Mesendoderm (in vitro differentiated cells): Measurements from ENCODE around the gene SPRING1.

Experiments used
- DNase-seq: peaks from one replicate; pipeline ENCODE4 v3.0.0; 2013
- H2AK5ac ChIP-seq: 2 replicates; pipeline ENCODE4 v1.6.1; 2013; ENCODE audit warnings: low read length, inconsistent platforms
- H2BK120ac ChIP-seq: 2 replicates; pipeline ENCODE4 v1.6.1; 2013; ENCODE audit warnings: low read depth, mild to moderate bottlenecking, low read length, moderate library complexity, mixed read lengths
- H2BK15ac ChIP-seq: replicated peaks from 2 replicates; pipeline ENCODE4 v1.6.1; 2013; ENCODE audit warnings: low read depth, mild to moderate bottlenecking, moderate library complexity
- H2BK5ac ChIP-seq: 2 replicates; pipeline ENCODE4 v1.6.1; 2013; ENCODE audit warnings: low read length, inconsistent platforms
- H3K18ac ChIP-seq: 2 replicates; pipeline ENCODE4 v1.6.1; 2013; ENCODE audit warnings: mild to moderate bottlenecking, low read length, mixed read lengths
- H3K23ac ChIP-seq: one replicate; pipeline ENCODE4 v1.6.1; 2013; ENCODE audit warnings: low read length
- H3K27ac ChIP-seq: 2 replicates; pipeline ENCODE4 v1.5.1; 2013; ENCODE audit warnings: low read depth, mild to moderate bottlenecking, inconsistent platforms, low read length, moderate library complexity
- H3K27me3 ChIP-seq: 2 replicates; pipeline ENCODE4 v1.6.1; 2013; ENCODE audit warnings: low read length, control low read depth, mild to moderate bottlenecking, inconsistent platforms; ENCODE audit not compliant: insufficient read depth, poor library complexity
- H3K36me3 ChIP-seq: 2 replicates; pipeline ENCODE4 v1.6.1; 2013; ENCODE audit warnings: low read length, inconsistent platforms; ENCODE audit not compliant: control insufficient read depth, insufficient read depth
- H3K4ac ChIP-seq: one replicate; pipeline ENCODE4 v1.6.1; 2013; ENCODE audit warnings: low read depth, mild to moderate bottlenecking, low read length, moderate library complexity
- H3K4me1 ChIP-seq: 2 replicates; pipeline ENCODE4 v1.6.1; 2013; ENCODE audit warnings: low read depth, low read length, inconsistent platforms; ENCODE audit not compliant: control insufficient read depth
- H3K4me2 ChIP-seq: 2 replicates; pipeline ENCODE4 v1.6.1; 2013; ENCODE audit warnings: low read length
- H3K4me3 ChIP-seq: 2 replicates; pipeline ENCODE4 v1.5.1; 2013; ENCODE audit warnings: mild to moderate bottlenecking, low read length
- H3K56ac ChIP-seq: one replicate; pipeline ENCODE4 v1.6.1; 2013; ENCODE audit warnings: low read length
- H3K79me1 ChIP-seq: 2 replicates; pipeline ENCODE4 v1.6.1; 2013; ENCODE audit warnings: low read length, inconsistent platforms
- H3K79me2 ChIP-seq: 2 replicates; pipeline ENCODE4 v1.6.1; 2013; ENCODE audit warnings: mild to moderate bottlenecking, low read length; ENCODE audit not compliant: control insufficient read depth, insufficient read depth
- H3K9ac ChIP-seq: 2 replicates; pipeline ENCODE4 v1.6.1; 2013; ENCODE audit warnings: low read length, inconsistent platforms
- H4K5ac ChIP-seq: one replicate; pipeline ENCODE4 v1.6.1; 2013; ENCODE audit warnings: low read length
- H4K8ac ChIP-seq: one replicate; pipeline ENCODE4 v1.6.1; 2013; ENCODE audit warnings: low read depth, mild to moderate bottlenecking, control low read depth, low read length, moderate library complexity
- WGBS: extraction: QIAGEN DNeasy Blood & Tissue Kit; methylation state at CpG from one replicate; pipeline ENCODE4 v1.1.7; 2013; ENCODE audit warnings: low lambda C conversion rate, missing lambda C conversion rate; ENCODE audit not compliant: insufficient coverage; ENCODE audit errors: extremely low coverage; 5-methylcytosine and 5-hydroxymethylcytosine counted together

SPRING1 gene

DNA sequence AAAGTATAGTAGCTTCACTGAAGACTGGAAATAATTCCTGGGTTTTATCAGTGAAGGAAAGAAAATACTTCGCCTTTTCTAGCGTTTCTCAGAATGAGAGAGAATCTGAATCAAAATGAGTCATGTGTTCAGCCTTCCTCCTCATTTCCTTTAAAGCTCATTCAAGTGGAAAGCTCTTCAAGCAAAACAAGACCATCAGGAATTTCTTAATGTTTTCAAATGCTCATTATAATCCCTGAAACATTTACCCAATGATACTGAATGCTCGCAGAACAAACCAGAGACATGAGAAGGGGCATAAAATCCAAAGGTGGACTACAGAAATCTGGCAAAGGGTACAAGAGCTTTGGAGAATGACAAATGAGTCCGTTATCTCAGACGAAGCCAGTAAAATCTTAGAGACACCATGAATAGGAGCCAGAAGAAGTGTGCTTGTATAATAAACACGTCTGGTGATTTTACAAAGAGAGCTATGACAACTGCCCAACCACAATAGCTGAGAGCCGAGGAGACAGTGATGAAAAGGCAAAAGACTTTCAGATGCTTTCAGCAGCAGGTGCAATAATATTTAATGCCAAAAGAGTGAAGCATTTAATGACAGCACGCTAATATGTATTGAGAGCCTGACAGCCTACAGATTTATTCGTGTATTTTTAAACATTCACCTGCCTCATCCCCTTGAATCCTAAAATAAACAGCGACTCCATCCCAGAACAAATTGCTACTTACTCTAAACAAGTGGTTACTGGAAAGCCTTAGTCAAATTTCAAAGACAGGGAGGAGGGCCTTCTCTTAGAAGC lies 19.0 kb downstream of the SPRING1 start:
- no peak for DNase-seq
- Histone ChIP-seq H3K4me1 (peaks cover 2% of the 10 kb centered on the region), H3K27ac (no peak overlapping the region)

DNA sequence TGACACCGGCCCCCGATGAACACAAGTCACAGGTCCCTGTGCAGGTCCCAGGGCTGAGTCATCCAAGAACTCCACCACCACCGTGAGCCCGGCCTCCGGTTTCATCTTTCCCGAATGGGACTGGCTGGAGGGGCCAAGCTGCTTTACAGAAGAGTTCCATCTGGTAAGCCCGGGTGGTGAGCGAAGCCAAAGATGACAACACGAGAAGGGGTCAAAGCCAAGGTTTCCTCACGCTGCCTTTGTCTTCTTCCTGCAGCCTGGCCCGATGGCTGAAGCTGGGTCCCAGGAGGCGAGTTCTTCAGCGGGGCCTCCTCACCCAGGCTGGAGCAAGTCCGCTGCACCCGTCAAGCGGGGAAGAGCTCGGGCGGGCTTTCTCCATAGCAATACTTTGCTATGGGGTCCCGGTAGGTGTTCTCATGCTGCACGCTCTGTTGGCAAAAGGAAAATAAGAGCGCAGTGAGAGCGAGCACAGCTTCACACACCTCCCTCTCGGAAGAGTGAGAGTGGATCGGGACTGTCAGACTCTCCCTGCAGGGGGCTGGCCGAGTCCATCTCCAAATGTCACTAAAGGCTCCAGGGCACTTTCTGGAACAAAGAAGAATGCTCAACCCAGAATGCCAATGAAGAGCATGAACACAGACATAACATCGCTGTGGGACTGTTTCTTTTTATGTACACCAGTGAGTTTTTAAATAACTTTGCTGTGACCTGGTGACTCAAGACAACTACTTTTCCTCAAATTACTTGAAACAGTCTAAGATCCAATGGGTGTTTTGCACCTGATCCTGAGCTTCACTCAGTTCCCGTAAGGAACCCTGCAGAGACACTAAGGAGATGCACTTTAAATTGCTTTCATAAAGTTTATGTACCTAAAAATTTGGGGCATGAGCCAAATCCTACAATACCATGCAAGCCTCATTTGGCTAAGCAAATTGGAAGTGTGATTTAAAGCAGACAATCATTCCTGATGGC lies 20.1 kb downstream of the SPRING1 start:
- no peaks in the 10 kb centered on the region for H3K79me2 ChIP-seq
- H3K4me2 ChIP-seq = no peak overlapping the region
- H3K79me1 ChIP-seq = peaks cover 2% of the 10 kb centered on the region
- peaks cover 2% of the 10 kb centered on the region for H3K4me1 ChIP-seq
- peaks cover 1% of the 10 kb centered on the region for H3K36me3 ChIP-seq
- no peak overlapping the region for H3K56ac ChIP-seq
- H4K5ac ChIP-seq = no peak overlapping the region
- WGBS = no CpG with 5 or more reads among the region's 27 CpGs
- H3K27ac ChIP-seq = no peak overlapping the region
- no peak overlapping the region for H2BK5ac ChIP-seq
- no peak overlapping the region for H3K9ac ChIP-seq
- H4K8ac ChIP-seq = no peak overlapping the region
- H2BK120ac ChIP-seq = no peak overlapping the region
- no peak overlapping the region for H3K4me3 ChIP-seq
- no peak overlapping the region for H2BK15ac ChIP-seq
- no peak overlapping the region for H3K23ac ChIP-seq
- peak; percentile 39 for DNase-seq
- no peaks in the 10 kb centered on the region for H3K27me3 ChIP-seq
- H3K18ac ChIP-seq = no peak overlapping the region
- H2AK5ac ChIP-seq = no peak overlapping the region
- no peak overlapping the region for H3K4ac ChIP-seq

More for the DNA sequence above, 19.0 kb downstream of the SPRING1 start:
- peaks cover 2% of the 10 kb centered on the region for H3K79me1 ChIP-seq
- H3K79me2 ChIP-seq = no peaks in the 10 kb centered on the region
- H3K4me3 ChIP-seq = no peak overlapping the region
- peaks cover 1% of the 10 kb centered on the region for H3K36me3 ChIP-seq
- no peak overlapping the region for H3K23ac ChIP-seq
- no peak overlapping the region for H3K4ac ChIP-seq
- H3K18ac ChIP-seq = no peak overlapping the region
- no peak overlapping the region for H3K9ac ChIP-seq
- H2BK120ac ChIP-seq = no peak overlapping the region
- H3K56ac ChIP-seq = no peak overlapping the region
- no peak overlapping the region for H3K4me2 ChIP-seq
- no peak overlapping the region for H4K5ac ChIP-seq
- H2AK5ac ChIP-seq = no peak overlapping the region
- no peaks in the 10 kb centered on the region for H3K27me3 ChIP-seq
- no peak overlapping the region for H2BK5ac ChIP-seq
- WGBS = no CpG with 5 or more reads among the region's 10 CpGs
- no peak overlapping the region for H4K8ac ChIP-seq
- H2BK15ac ChIP-seq = no peak overlapping the region

DNA sequence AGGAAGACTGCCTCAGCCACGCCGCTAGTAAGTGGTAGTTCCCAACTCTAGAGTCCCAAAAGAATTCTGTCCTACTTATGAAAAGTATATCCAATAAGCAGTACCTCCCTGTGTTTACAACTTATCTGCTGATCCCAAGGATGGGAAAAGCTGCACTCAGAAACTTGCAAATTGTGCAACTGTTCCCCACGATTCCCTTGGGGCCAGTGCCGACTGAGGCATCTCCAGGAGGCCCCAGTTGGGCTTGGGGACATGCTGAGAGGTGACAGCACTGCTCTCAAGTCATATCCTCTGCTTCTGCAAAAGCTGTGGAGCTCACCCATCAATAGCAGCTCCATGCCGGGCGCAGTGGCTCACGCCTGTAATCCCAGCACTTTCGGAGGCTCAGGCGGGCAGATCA lies 23.7 kb downstream of the SPRING1 start:
- Histone ChIP-seq H3K27ac (no peak overlapping the region), H2AK5ac (no peak overlapping the region), H3K79me2 (no peaks in the 10 kb centered on the region), H3K79me1 (peaks cover 2% of the 10 kb centered on the region), H2BK5ac (no peak overlapping the region), H3K4me3 (no peak overlapping the region), H3K56ac (no peak overlapping the region), H3K9ac (no peak overlapping the region), H2BK15ac (no peak overlapping the region), H3K36me3 (no peaks in the 10 kb centered on the region), H3K18ac (no peak overlapping the region), H3K4ac (no peak overlapping the region), H3K27me3 (no peaks in the 10 kb centered on the region), H2BK120ac (no peak overlapping the region), H3K4me2 (no peak overlapping the region), H3K23ac (no peak overlapping the region), H3K4me1 (peaks cover 2% of the 10 kb centered on the region), H4K8ac (no peak overlapping the region), H4K5ac (no peak overlapping the region)
- no peak for DNase-seq
- no CpG with 5 or more reads among the region's 9 CpGs for WGBS

DNA sequence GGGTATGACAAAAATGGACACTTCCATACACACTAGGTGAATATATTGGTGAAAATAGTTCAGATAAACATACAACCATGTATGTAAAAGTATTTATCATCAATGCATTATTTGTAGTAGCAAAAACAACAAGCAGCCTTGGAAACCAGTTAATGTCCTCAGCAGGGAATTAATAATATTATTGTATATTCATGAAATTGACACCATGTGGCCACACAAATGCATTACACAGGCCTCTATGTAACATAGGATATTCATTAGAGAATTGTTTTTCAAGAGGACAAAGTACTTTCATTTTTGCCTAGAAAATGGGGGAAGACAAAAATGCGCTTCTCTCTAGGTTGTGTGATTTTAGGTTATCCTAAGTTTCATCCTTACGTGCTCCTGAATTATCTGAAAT lies 24.3 kb downstream of the SPRING1 start:
- no peak overlapping the region for H2BK5ac ChIP-seq

DNA sequence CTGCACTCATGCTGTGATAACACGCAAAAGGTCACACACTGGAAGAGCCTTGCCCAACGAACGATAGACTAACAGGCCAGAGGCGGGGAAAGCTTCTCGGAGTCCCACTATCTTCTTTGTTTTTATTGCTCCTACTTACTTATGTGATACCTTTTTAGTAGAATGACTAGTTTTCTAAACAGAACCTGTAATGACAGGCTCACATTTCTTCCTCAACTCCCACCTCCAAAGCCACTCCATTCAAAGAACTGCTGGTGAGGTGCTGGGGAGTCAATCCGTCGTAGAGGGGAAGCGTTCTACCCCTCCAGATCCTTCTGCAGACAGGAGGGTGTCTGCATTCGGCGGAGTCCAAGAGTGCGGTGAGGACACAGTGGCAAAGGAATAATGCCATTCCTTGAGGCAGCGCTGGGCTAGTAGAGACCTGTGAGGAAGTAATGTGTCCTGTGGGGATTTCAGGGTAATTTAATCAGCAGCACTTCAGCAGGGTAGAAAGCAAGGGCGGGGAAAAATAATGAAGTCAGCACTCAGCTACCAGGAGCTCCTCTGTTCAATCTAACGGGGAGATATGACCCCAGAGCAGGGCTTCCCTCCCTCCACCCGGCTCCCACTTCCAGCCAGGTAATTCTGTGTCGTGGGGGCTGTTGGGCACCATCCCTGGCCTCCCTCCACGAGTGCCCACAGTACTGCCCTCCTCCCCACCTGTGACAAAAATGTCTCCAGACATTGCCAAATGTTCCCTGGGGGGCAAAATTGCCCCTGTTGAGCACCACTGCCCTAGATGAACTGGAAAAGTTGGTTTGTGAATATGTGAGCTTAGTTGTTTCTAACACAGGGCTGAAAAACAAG lies 25.2 kb downstream of the SPRING1 start:
- no peak overlapping the region for H3K18ac ChIP-seq
- no CpG with 5 or more reads among the region's 17 CpGs for WGBS
- H3K4me3 ChIP-seq = no peak overlapping the region
- H3K4me2 ChIP-seq = no peak overlapping the region
- no peak overlapping the region for H2BK120ac ChIP-seq
- no peak for DNase-seq
- H4K5ac ChIP-seq = no peak overlapping the region
- no peak overlapping the region for H2BK15ac ChIP-seq
- H3K4ac ChIP-seq = no peak overlapping the region
- H3K9ac ChIP-seq = no peak overlapping the region
- no peaks in the 10 kb centered on the region for H3K79me1 ChIP-seq
- H2AK5ac ChIP-seq = no peak overlapping the region
- H2BK5ac ChIP-seq = no peak overlapping the region
- H3K56ac ChIP-seq = no peak overlapping the region
- no peak overlapping the region for H3K23ac ChIP-seq
- peaks cover 1% of the 10 kb centered on the region for H3K4me1 ChIP-seq
- no peaks in the 10 kb centered on the region for H3K36me3 ChIP-seq
- H4K8ac ChIP-seq = no peak overlapping the region
- no peaks in the 10 kb centered on the region for H3K79me2 ChIP-seq
- no peaks in the 10 kb centered on the region for H3K27me3 ChIP-seq
- H3K27ac ChIP-seq = no peak overlapping the region

More for the DNA sequence above, 24.3 kb downstream of the SPRING1 start:
- Histone ChIP-seq H3K4me2 (no peak overlapping the region), H4K8ac (no peak overlapping the region), H3K4me1 (peaks cover 2% of the 10 kb centered on the region), H3K4me3 (no peak overlapping the region), H2BK15ac (no peak overlapping the region), H3K4ac (no peak overlapping the region), H2BK120ac (no peak overlapping the region), H3K79me2 (no peaks in the 10 kb centered on the region), H4K5ac (no peak overlapping the region), H3K9ac (no peak overlapping the region), H3K79me1 (peaks cover 2% of the 10 kb centered on the region), H3K18ac (no peak overlapping the region), H2AK5ac (no peak overlapping the region), H3K27ac (no peak overlapping the region), H3K36me3 (no peaks in the 10 kb centered on the region), H3K27me3 (no peaks in the 10 kb centered on the region), H3K23ac (no peak overlapping the region), H3K56ac (no peak overlapping the region)
- WGBS = no CpG with 5 or more reads among the region's 2 CpGs
- no peak for DNase-seq
